ENCODE results near the gene CDH6.

CDH6 gene

GRCh38 chr5:31204958-31205357, 11.5 kb downstream of the CDH6 start:
- DNase-seq, result no peak

- DNase-seq, result no peak
These were observed 14.6 kb downstream of the CDH6 start for GRCh38 chr5:31208043-31208442.

DNA sequence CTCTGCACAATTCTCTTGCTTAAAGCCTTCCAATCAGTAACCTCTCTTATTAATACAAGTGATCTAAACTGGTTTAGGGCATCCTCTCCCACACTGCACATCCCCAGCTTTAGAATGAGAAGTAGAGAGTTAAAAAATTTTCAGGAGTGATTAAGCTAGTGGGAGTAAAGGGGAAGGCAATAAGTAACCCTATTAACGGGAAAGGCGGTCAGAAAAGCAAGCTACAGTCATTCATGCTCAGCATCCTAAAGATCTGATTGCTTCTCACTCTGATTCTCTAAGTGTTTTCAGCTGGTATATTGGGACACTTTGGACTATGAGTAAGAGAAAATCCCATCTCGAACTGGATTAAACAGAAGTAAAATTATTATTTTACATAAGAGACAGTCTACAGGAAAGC, 15.8 kb downstream of the CDH6 start:
- DNase-seq, result no peak

DNA sequence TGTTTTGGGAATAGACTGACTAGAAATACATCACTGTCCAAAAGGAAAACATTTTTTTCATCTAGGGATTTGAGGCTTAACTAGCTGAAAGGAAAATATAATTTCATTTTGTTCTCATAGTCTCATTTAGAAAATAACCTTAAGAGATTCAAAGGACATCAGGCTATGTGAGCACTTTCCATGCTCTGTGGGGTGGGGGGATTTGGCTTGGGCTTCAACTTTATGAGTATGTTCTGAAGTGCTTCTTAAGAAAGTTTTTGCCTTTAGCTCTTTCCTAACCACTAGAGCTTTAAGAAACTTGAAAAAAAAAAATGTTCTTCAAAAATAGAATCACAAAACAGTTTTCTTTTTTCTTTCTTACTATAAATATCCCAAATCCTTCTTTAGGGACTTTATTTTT, 17.6 kb downstream of the CDH6 start:
- no peak for DNase-seq

GRCh38 chr5:31213257-31213656, 19.8 kb downstream of the CDH6 start:
- DNase-seq, result no peak

DNA sequence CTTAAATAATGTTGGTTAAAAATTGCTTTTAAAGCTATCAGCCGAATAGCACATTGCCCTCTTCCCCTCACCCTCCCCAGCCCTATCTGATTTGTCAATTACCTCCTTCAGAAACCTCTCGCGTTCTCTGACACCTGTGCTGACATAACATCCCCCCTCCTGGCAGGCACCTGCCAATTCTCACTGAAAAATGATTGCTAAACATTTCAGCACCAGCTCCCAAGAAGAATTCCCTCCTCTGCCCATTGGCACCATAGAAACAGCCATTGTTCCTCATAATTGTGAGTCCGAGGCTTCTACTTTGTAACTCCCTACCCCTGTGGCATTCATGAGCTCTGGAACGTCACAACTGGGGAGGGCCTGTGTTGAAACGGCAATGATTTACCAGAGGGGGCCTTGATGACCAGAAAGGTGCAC, 20.2 kb downstream of the CDH6 start:
- DNase-seq, result no peak

- DNase-seq, result no peak
These were observed 20.7 kb downstream of the CDH6 start for GRCh38 chr5:31214229-31214628.

GRCh38 chr5:31215236-31215635, 21.8 kb downstream of the CDH6 start:
- DNase-seq, result no peak

- no peak for DNase-seq
These were observed 24.0 kb downstream of the CDH6 start for GRCh38 chr5:31217446-31217845.

DNA sequence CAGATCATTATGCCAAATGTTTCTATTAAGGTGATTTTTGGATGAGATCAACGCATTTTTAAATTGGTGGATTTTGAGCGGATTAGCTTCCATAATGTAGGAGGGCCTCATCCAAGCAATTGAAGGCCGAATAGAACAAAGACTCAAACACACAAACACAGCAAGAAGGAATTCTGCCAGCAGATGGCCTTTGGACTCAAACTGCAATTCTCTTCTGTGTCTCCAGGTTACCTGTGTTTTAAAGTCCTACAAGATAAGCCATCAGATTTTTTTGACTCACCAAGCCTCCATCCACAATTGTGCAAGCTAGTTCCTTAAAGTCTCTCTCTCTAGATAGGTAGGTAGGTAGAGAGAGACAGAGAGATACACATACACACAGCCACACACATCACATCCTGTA, 25.5 kb downstream of the CDH6 start:
- DNase-seq, result no peak

DNA sequence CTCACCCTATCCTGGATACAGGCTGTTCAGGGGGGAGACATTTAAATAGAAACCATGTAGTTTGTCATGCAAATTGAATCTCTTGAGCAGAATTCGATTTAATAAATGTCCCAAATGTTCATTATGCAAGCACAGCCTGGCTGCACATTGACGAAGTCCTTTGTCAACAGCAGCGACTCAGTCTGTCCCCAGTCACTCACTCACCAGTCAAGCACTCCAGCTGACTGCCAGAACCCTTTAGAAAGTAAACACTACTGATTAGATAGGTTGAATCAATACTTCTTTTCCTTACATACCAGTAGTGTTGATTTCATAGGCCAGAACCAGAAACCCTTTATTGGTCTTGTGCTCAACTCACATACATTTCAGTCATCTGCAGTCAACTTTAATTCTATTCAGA, 27.5 kb downstream of the CDH6 start:
- no peak for DNase-seq

DNA sequence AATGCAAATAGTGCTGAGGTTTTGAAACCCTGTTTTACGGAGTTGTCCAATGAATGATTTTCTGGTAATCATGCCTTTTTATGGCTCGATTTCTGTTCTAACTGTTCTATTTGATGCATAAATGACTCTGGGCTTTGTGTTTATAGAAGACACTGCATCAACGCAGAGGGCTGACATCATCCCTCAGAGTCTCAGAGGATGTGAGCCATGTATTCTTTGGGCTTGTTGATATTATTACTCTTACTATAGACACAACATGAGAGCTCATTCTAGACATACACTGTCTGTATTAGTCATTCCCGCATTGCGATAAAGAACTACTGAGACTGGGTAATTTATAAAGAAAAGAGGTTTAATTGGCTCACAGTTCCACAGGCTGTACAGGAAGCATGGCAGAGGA, 31.6 kb downstream of the CDH6 start:
- no peak for DNase-seq

- DNase-seq, result no peak
These were observed 32.1 kb downstream of the CDH6 start for GRCh38 chr5:31225613-31226012.

- no peak for DNase-seq
These were observed 33.2 kb downstream of the CDH6 start for GRCh38 chr5:31226651-31227050.

- no peak for DNase-seq
These were observed 35.8 kb downstream of the CDH6 start for GRCh38 chr5:31229266-31229665.

- DNase-seq, result no peak
These were observed 37.8 kb downstream of the CDH6 start for GRCh38 chr5:31231177-31231838.

GRCh38 chr5:31232273-31232888, 38.9 kb downstream of the CDH6 start:
- DNase-seq, result peak; percentile 48

GRCh38 chr5:31235381-31235780, 41.9 kb downstream of the CDH6 start:
- no peak for DNase-seq

DNA sequence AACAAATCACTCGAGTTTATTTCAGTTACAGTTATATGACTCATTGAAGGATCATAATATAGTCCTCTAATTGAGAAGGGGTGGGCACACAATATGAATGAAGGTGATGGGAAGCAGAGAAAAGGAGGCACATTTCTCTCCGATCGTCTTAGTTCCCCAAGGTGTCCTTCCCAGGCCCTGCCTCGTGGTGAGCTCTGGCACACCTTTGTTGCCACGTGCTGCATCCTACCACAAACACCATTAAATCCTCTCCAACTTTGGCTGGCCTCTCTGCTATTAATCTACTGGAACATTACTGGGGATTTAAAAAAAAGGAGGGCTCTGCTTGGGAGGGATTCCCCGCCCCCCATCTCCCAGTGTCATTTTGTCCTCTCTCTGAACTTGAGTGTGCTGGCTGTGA, 42.9 kb downstream of the CDH6 start:
- DNase-seq, result no peak

GRCh38 chr5:31237174-31237573, 43.7 kb downstream of the CDH6 start:
- peak; percentile 5 for DNase-seq

- no peak for DNase-seq
These were observed 45.0 kb downstream of the CDH6 start for GRCh38 chr5:31238497-31238896.

DNA sequence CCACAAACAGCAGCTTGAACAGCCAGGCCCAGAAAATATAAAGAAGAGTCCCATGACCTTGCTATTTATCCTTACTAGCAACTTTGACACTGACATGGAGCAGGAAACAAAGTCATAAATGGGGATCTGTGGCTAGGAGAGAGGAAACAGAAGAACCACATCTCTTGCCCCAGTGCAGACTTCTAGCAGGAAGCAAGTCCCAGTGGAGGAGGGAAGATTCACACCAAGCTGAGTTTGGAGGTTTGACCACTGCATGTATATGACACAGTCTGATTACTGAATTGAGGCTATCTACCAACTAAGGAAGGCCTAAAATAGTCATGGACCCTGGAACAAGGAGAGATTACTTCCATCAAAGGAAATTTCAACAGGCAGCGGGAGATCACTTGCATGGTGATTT, 51.4 kb downstream of the CDH6 start:
- no peak for DNase-seq

GRCh38 chr5:31247381-31247780, 53.9 kb downstream of the CDH6 start:
- no peak for DNase-seq

GRCh38 chr5:31250201-31250600, 56.7 kb downstream of the CDH6 start:
- no peak for DNase-seq

GRCh38 chr5:31251032-31251431, 57.5 kb downstream of the CDH6 start:
- no peak for DNase-seq

All from NCI-H1092 (cell line).